ENCODE results near the gene GLIS2.
"Not testable (repeated sequence)": the region's sequence is repeated elsewhere in the genome, so short reads cannot be mapped to it uniquely, and the experiment has no call there.

Gene GLIS2

DNA sequence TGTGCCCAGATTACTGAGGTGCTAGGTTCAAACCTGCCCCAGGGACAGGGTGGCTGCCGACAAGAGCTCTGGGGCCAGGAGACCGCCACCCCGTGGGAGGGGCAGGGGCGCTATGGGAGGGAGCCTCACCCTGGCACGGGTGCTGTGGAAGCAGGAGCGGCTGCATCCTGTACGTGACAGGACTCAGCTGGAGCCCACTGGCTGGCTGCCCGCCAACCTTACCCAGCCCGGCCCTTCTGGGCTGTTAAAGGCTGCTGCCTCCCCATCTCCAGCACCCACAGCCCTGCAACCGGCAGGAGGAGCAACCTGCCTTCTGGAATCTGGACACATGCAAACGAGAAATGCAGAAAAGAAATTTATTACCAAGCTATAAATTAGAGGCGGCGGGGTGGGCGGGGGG is 24.0 kb downstream of the GLIS2 start:
- no peak overlapping the region for H3K4me3 ChIP-seq (ENCODE audit: control insufficient read depth, low read depth, low read length)
- no peak for DNase-seq (ENCODE audit: low read depth)
- TF ChIP-seq, protein P1, sequence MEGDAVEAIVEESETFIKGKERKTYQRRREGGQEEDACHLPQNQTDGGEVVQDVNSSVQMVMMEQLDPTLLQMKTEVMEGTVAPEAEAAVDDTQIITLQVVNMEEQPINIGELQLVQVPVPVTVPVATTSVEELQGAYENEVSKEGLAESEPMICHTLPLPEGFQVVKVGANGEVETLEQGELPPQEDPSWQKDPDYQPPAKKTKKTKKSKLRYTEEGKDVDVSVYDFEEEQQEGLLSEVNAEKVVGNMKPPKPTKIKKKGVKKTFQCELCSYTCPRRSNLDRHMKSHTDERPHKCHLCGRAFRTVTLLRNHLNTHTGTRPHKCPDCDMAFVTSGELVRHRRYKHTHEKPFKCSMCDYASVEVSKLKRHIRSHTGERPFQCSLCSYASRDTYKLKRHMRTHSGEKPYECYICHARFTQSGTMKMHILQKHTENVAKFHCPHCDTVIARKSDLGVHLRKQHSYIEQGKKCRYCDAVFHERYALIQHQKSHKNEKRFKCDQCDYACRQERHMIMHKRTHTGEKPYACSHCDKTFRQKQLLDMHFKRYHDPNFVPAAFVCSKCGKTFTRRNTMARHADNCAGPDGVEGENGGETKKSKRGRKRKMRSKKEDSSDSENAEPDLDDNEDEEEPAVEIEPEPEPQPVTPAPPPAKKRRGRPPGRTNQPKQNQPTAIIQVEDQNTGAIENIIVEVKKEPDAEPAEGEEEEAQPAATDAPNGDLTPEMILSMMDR (conservative IDR thresholded peaks at IDR 0.05; ENCODE audit: control insufficient read depth, insufficient read depth, low read depth, low read length): no peak

DNA sequence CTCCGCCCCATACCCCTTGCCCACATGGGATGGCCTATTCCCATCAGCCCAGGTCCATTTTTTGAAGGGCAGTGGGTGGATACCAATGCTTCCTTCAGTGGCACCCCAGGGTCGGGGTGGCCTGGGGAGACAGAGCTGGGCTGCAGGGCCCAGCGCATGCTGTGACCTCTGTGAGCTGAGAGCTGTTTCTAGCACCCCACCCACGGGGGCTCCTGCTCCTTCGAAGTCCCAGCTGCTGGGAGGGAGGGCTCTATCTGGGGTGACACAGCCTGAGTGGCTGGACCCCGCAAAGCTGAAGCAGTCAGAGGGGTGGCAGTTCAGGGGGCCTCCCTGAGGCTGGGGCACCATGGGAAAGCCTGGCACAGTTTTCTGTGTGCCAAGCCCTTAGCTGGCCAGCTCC is 24.6 kb downstream of the GLIS2 start:
- TF ChIP-seq, protein P1 (conservative IDR thresholded peaks at IDR 0.05; ENCODE audit: control insufficient read depth, insufficient read depth, low read depth, low read length): no peak
- no peak for DNase-seq (ENCODE audit: low read depth)
- no peak overlapping the region for H3K4me3 ChIP-seq (ENCODE audit: control insufficient read depth, low read depth, low read length)

DNA sequence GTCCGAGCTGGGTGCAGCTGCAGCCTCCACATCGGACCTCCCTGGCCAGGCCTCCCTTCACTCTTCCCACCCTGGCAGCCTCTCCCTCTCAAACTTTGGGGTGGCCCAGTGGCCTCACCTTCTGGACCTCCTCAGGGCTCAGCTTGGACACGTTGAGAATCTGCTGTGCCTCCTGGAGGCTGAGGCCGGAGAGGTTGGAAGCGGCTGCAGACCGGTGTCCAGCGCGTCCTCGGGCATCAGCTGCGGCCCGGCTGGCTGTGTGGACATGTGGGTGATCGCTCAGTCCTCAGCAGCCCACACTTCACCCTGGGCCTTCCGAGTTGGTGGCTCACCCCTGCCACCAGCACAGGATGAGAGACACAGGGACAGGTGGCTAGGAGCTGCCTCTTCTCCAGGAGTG is 25.4 kb downstream of the GLIS2 start:
- TF ChIP-seq, protein P1 (conservative IDR thresholded peaks at IDR 0.05; ENCODE audit: control insufficient read depth, insufficient read depth, low read depth, low read length): no peak
- H3K4me3 ChIP-seq (ENCODE audit: control insufficient read depth, low read depth, low read length): no peak overlapping the region
- no peak for DNase-seq (ENCODE audit: low read depth)

DNA sequence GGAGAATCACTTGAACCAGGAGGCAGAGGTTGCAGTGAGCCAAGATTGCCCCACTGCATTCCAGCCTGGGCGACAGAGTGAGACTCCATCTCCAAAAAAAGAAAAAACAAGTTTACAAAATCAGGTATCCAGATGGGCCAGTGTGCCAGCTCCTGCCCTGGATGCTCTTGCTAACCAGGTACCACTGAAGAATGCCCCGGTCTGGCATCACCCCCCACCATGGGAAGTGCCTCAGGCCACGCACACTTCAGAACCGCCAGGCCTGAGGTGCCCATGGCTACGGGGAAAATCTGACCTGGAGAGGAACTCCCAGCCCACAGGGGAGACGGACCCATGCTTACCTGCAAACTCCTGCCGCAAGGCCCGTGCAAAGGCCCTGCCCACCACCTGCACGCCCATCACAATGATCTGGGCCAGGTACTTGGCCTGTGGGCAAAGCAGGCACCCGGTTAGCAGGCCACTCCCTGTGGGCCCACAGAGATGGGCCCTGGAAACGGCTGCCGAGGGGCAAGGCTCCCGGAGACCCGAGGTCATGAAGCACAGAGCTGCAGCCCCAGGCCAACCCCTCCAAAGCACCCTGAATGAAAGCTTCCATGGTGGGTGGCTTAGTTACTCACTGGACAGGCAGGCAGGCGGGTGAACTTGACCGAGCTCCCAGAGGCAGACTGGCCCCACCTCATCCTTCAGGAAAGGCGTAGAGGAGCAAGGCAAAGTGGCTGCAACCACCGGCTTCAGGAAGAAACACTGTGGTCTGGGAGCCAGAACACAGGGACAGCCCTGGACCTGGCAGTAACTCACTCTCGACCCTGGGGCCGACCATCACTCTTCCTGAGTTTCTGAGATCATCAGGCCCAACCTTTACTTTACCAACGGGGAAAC is 27.2 kb downstream of the GLIS2 start:
- DNase-seq (ENCODE audit: low read depth): no peak
- TF ChIP-seq, protein P1 (conservative IDR thresholded peaks at IDR 0.05; ENCODE audit: control insufficient read depth, insufficient read depth, low read depth, low read length): no peak
- H3K4me3 ChIP-seq (ENCODE audit: control insufficient read depth, low read depth, low read length): no peak overlapping the region

DNA sequence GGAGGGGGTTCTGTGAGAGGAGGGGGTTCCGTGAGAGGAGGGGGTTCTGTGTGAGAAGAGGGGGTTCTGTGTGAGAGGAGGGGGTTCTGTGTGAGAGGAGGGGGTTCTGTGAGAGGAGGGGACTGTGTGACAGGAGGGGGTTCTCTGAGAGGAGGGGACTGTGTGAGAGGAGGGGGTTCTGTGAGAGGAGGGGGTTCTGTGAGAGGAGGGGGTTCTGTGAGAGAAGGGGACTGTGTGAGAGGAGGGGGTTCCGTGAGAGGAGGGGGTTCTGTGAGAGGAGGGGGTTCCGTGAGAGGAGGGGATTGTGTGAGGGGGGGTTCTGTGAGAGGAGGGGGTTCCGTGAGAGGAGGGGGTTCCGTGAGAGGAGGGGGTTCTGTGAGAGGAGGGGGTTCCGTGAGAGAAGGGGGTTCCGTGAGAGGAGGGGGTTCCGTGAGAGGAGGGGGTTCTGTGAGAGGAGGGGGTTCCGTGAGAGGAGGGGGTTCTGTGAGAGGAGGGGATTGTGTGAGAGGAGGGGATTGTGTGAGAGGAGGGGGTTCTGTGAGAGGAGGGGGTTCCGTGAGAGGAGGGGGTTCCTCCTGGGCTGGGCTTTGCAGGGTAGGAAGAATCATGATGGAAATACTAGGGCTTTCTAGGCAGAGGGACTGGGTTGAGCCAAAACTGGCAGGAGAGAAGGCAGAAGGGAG is 28.6 kb downstream of the GLIS2 start:
- not testable (repeated sequence) for H3K4me3 ChIP-seq (ENCODE audit: control insufficient read depth, low read depth, low read length)

DNA sequence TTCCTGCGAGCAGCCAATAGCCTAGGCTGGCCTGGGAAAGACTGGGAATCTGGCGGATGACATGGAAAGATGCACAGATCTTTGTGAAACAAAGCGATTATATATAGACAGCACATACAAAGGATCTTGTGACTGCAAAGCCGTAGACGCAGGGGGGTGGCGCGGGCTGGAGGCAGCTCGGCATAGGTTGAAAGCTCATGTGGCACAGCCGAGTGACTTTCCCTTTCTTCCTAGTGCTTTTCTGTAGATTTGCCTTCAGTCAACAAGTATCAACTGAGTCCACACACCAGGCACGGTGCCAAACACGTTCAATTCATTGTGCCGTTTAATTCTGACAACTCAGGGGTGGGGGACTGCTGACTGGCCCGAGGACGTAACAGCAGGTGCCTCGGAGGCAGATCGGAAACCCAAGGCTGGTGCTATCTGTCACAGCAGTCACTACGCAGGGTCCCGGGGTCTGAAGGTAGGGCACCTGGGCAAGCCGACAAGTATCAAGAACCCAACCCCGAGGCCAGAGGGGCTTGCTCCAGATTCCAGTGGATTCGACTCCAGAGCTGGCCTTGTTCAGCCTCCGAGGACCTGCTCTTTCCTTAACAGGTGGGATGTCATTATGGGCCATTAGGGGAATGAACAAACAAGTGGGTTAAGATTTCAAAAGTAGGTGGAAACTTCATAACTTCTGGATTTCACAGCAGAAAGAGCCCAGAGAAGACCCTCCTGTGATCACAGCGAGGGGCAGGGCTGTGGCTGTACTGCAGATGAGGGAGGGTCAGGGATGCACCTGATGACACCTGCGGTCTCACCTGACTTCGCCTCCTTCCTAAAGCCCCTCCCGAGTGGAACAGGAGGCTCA is 29.3 kb downstream of the GLIS2 start:
- peak; percentile 34 for DNase-seq (ENCODE audit: low read depth)
- H3K4me3 ChIP-seq (ENCODE audit: control insufficient read depth, low read depth, low read length): no peak overlapping the region
- TF ChIP-seq, protein P1 (conservative IDR thresholded peaks at IDR 0.05; ENCODE audit: control insufficient read depth, insufficient read depth, low read depth, low read length): no peak

More for the DNA sequence above, 28.6 kb downstream of the GLIS2 start:
- DNase-seq (ENCODE audit: low read depth): not testable (repeated sequence)

All from fibroblast of mammary gland (primary cell).